IPS-18a (cell line): Measurements from ENCODE around the gene MRPL2.
"Not testable (repeated sequence)": the region's sequence is repeated elsewhere in the genome, so short reads cannot be mapped to it uniquely, and the experiment has no call there.

Experiments
- H3K27ac ChIP-seq: one replicate; pipeline ENCODE4 v1.5.1; 2013; ENCODE audit warnings: low read length
- H3K27me3 ChIP-seq: one replicate; pipeline ENCODE4 v1.6.1; 2013; ENCODE audit warnings: mild to moderate bottlenecking, low read length; ENCODE audit not compliant: control insufficient read depth, insufficient read depth
- H3K36me3 ChIP-seq: one replicate; pipeline ENCODE4 v1.6.1; 2013; ENCODE audit warnings: low read depth, low read length; ENCODE audit not compliant: control insufficient read depth
- H3K4me1 ChIP-seq: one replicate; pipeline ENCODE4 v1.6.1; 2013; ENCODE audit warnings: low read depth, low read length; ENCODE audit not compliant: control insufficient read depth
- H3K4me3 ChIP-seq: one replicate; pipeline ENCODE4 v1.5.1; 2013; ENCODE audit warnings: low read length
- H3K9ac ChIP-seq: one replicate; pipeline ENCODE4 v1.6.1; 2013; ENCODE audit warnings: mild to moderate bottlenecking, low read length, moderate library complexity
- H3K9me3 ChIP-seq: one replicate; pipeline ENCODE4 v1.6.1; 2013; ENCODE audit warnings: low read depth, low read length; ENCODE audit not compliant: control insufficient read depth

The MRPL2 gene

DNA sequence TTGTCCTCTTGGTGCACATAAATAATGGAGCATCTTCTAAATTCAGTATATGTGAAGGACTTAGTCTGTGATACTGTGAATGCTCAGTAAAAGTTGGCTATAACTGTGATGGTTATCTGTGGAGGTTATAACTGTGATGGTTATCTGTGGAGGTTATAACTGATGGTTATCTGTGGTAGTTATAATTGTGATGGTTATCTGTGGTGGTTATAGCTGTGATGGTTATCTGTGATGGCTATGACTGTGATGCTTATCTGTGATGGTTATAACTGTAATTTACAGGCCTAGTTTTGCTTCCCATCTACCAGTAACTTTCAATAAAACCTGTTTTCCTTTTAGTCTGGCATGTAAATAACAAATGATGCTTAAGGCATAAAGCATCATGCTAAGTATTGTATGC, 33.4 kb upstream of the MRPL2 start:
- H3K4me1 ChIP-seq: peaks cover 56% of the 10 kb centered on the region
- H3K4me3 ChIP-seq: no peak overlapping the region
- H3K27me3 ChIP-seq: no peaks in the 10 kb centered on the region
- H3K9ac ChIP-seq: no peak overlapping the region
- H3K36me3 ChIP-seq: no peaks in the 10 kb centered on the region
- no peak overlapping the region for H3K27ac ChIP-seq
- H3K9me3 ChIP-seq: no peaks in the 10 kb centered on the region

DNA sequence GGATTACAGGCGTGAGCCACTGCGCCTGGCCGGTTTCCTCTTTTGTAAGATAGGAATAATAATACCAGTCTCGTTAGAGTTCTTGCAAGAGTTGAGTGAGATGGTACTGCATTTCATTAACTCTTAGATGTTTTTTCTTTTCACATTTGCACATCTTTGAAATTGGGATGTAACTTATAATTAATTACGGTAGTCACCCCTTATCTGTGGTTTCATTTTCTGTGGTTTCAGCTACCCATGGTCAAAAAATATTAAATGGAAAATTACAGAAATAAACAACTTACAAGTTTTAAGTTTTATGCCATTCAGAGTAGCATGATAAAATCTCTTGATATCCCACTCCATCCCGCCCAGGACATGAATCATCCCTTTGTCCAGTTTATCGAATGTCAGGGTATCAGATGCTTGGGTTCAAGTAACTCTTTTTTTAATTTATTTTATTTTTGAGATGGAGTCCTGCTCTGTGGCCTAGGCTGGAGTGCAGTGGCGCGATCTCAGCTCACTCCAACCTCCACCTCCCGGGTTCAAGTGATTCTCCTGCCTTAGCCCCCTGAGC, 32.3 kb upstream of the MRPL2 start:
- H3K9me3 ChIP-seq: no peaks in the 10 kb centered on the region
- no peak overlapping the region for H3K4me3 ChIP-seq
- peaks cover 48% of the 10 kb centered on the region for H3K4me1 ChIP-seq
- no peak overlapping the region for H3K27ac ChIP-seq
- no peak overlapping the region for H3K9ac ChIP-seq
- H3K36me3 ChIP-seq: no peaks in the 10 kb centered on the region
- H3K27me3 ChIP-seq: no peaks in the 10 kb centered on the region

DNA sequence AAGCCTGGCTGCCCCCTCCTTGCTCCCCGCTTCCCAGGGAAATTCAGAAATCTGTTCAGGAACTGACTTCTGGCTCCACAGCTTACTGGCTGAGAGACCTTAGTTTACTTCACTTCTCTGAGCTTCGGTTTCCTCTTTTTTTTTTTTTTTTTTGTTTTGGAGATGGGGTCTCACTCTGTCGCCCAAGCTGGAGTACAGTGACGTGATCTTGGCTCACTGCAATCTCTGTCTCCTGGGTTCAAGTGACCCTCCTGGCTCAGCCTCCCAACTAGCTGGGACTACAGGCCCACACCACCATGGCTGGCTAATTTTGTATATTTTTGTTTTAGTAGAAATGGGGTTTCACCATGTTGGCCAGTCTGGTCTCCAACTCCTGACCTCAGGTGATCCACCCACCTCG, 31.8 kb upstream of the MRPL2 start:
- no peaks in the 10 kb centered on the region for H3K9me3 ChIP-seq
- H3K9ac ChIP-seq: no peak overlapping the region
- peak overlapping the region; percentile 46 for H3K4me3 ChIP-seq
- H3K27ac ChIP-seq: peak overlapping the region; percentile 56
- H3K4me1 ChIP-seq: peaks cover 43% of the 10 kb centered on the region
- H3K27me3 ChIP-seq: no peaks in the 10 kb centered on the region
- H3K36me3 ChIP-seq: no peaks in the 10 kb centered on the region

DNA sequence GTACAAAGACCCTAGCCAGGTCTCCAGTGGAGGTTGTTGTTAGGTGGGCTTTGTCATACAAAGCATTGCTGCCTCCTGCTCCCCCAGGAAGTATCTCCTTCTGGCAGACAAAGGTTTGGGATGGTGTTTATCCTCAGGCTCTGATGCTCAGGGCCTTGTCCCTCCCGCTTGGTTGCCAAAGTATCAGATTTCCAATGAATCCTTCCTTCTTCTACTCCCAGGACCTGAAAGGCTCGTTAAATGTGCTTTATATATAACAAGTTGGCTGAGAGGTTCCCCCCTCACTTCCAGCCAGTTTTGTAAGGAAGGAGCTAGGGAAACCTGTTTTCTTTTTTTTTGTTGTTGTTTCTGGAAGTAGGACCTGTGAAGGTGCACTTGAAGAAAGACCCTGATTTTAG, 31.3 kb upstream of the MRPL2 start:
- peak overlapping the region; percentile 56 for H3K27ac ChIP-seq
- peak overlapping the region; percentile 46 for H3K4me3 ChIP-seq
- no peaks in the 10 kb centered on the region for H3K36me3 ChIP-seq
- no peaks in the 10 kb centered on the region for H3K27me3 ChIP-seq
- no peaks in the 10 kb centered on the region for H3K9me3 ChIP-seq
- H3K4me1 ChIP-seq: peaks cover 39% of the 10 kb centered on the region
- H3K9ac ChIP-seq: peak overlapping the region; percentile 31

DNA sequence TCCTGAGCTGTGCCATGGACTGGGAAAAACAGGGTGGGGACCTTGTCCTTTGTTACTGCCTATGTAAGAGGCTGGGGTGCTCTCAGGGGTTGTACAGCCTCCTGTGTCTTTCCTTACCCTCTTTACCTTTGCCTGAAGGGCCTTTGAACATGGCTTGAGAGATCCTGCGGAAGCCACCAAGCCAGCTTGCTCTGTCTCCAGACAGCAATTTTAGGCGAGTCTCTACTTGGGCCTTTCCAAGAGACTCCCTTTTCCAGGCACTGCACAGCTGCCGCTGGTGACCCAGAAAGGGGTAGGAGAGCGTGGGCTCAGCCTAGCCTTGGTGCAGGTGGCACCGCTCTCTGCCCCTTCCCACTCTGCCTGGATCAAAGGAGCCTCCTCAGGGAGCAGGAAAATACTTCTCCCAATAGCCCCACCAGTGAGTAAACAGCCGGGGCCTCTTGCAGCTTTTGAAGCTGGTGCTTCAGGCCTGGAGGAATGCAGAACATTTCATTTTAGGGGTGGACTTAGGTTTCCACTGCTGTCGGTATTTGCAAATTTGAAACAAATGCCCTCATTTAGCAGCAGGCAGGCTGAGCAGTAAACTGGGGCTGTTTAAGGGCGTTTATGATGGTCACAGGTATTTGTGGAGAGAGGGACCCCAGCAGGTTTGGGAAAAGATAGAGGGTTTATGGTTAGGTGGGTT, 30.8 kb upstream of the MRPL2 start:
- no peaks in the 10 kb centered on the region for H3K36me3 ChIP-seq
- peaks cover 38% of the 10 kb centered on the region for H3K4me1 ChIP-seq
- H3K9me3 ChIP-seq: no peaks in the 10 kb centered on the region
- H3K27me3 ChIP-seq: no peaks in the 10 kb centered on the region
- H3K9ac ChIP-seq: peak overlapping the region; percentile 31
- H3K27ac ChIP-seq: peak overlapping the region; percentile 56
- peak overlapping the region; percentile 46 for H3K4me3 ChIP-seq

DNA sequence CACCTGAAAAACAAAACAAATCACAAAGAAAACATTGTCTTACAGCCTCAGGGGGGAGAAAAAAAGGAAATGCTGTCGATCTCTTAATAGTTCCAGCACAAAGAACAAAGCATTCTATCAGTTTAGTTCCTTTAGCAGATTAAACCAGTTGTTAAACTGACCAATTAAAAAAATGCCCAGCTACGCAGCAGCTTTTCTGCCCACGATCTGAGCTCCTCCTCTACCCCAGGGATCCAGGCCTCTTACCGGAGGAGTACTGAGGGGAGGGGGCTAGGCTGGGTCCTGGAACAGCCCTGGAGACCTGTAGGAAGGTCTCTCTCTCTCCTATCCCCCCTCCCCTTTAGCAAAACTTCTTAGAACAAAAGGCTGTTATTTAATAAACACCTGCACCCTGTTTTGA, 30.2 kb upstream of the MRPL2 start:
- no peaks in the 10 kb centered on the region for H3K36me3 ChIP-seq
- no peaks in the 10 kb centered on the region for H3K27me3 ChIP-seq
- H3K9ac ChIP-seq: peak overlapping the region; percentile 31
- H3K27ac ChIP-seq: peak overlapping the region; percentile 56
- H3K4me3 ChIP-seq: peak overlapping the region; percentile 46
- H3K9me3 ChIP-seq: no peaks in the 10 kb centered on the region
- H3K4me1 ChIP-seq: peaks cover 38% of the 10 kb centered on the region

DNA sequence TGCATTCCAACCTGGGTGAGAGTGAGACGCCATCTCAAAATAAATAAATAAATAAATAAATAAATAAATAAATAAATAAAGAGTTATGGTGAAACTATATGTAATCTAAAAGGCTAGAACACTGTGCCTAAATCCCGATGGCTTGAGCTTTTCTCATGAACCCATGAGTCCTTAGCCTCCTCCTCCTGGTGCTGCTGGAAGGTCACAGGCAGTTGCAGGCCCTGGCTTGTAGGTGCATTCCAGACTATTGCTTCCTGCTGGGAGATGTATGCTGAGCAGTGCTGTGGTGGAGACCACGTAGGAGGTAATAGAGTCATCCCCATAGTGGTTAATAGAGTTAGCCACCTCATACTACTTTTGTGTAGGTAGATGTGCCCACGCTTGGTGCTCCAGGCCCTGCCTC, 29.4 kb upstream of the MRPL2 start:
- H3K9me3 ChIP-seq: no peaks in the 10 kb centered on the region
- H3K27ac ChIP-seq: no peak overlapping the region
- H3K9ac ChIP-seq: no peak overlapping the region
- H3K36me3 ChIP-seq: no peaks in the 10 kb centered on the region
- H3K4me1 ChIP-seq: peaks cover 32% of the 10 kb centered on the region
- peak overlapping the region; percentile 46 for H3K4me3 ChIP-seq
- H3K27me3 ChIP-seq: no peaks in the 10 kb centered on the region

DNA sequence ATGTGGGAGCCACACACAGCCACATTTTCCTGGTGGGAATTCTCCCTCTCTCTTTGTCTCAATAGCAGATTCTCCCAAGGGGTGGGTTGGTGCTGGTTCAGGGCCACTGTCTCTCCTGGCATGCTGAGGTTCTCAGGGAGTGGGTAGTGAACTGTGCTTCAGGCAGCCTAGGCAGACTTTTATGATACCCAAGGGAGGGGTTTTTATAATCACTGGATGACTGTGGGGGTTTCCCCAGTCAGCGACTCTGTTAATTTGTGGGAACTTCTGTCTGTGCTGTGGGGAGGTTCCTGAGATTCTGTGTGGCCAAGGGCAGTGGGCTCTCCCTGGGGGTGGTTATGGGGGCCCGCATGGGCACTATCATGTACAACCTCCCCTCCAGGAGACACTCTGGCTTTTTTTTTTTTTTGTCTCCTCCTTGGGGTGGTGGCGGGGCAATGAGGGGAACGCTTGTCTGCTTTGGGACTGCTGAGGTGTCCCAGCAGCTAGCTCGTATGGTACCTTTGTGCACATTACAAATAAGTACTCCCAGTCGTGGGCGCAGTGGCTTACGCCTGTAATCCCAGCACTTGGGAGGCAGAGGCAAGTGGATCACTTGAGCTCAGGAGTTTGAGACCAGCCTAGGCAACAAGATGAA, 26.9 kb upstream of the MRPL2 start:
- H3K9ac ChIP-seq: no peak overlapping the region
- no peaks in the 10 kb centered on the region for H3K9me3 ChIP-seq
- H3K4me3 ChIP-seq: no peak overlapping the region
- no peak overlapping the region for H3K27ac ChIP-seq
- no peaks in the 10 kb centered on the region for H3K27me3 ChIP-seq
- peaks cover 26% of the 10 kb centered on the region for H3K4me1 ChIP-seq
- no peaks in the 10 kb centered on the region for H3K36me3 ChIP-seq

DNA sequence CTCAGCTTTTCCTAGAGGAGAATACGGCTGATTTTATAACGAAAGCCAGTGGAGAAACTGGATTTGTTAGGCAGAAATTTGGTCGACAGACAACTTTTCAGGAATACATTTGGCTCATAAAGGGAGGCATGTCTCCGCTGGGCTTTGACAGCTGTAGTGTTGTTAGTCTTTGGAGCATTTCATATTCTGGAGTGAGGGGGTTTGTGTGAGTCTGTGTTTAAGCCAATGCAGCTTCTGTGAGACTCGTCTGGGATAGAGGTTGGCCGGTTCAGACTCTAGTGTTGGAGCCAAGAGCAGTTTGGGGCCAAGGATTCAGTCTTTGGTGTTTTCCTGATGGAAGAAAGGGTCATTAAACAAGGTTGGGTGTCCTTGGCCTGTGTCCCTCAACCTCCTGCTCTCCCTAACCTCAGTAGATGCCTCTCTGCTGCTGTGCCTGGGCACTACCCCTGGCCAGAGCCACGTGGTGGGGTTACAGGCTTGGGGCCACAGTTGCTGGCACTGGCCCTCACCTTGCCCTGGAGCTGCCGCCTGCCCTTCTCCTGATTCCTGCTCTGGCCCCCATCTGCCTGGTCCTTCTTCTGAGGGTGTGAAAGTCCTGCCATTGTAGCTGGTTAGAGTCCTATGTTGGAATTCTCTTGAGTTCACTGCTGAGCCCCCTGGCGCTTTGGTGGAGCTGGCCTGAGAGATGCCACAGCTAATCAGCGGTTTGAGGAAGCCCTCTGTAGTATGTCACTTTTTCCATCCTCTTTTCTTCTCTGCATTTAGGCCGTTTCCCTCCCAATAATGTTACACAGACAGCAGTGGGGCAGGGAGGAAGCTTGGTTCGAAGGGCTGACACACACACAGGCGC, 23.8 kb upstream of the MRPL2 start:
- peaks cover 8% of the 10 kb centered on the region for H3K4me1 ChIP-seq
- no peaks in the 10 kb centered on the region for H3K9me3 ChIP-seq
- H3K27ac ChIP-seq: no peak overlapping the region
- H3K27me3 ChIP-seq: no peaks in the 10 kb centered on the region
- H3K4me3 ChIP-seq: no peak overlapping the region
- H3K9ac ChIP-seq: no peak overlapping the region
- no peaks in the 10 kb centered on the region for H3K36me3 ChIP-seq

DNA sequence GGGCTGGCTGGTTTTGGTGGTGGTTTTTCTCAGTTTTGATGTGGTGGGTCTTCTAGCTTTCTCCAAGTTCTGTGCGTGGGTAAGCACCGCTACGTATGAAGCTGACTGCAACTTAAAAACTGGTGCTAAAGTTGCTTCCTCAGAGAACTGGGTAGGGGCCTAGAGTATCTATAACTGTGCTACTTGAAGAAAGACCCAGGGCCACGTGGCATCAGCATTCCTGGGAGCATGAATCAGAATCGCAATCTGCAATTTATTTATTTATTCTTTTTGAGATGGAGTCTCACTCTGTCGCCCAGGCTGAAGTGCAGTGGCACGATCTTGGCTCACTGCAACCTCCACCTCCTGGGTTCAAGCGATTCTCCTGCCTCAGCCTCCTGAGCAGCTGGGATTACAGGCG, 22.7 kb upstream of the MRPL2 start:
- H3K4me3 ChIP-seq, H3K9ac ChIP-seq, H3K36me3 ChIP-seq, H3K9me3 ChIP-seq, H3K27me3 ChIP-seq, H3K27ac ChIP-seq: not testable (repeated sequence)
- H3K4me1 ChIP-seq: peaks cover 17% of the 10 kb centered on the region

DNA sequence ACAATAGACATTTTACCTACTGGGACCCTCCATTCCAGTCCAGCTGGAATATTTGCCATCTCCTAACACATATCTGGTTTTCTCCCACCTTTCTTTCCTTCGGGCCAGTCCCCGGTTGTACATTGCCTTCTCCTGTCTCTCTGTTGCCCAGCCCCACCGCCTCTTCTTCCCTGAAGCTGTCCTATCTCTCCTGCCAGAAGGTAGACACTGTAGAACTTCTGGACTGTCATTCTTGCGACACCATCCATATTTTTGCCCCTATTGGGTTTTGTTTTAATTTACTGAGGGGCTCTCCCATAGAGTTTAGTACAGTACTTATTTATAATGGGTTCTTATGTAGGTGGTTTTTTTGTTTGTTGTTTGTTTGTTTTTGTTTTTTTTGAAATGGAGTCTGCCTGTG, 21.8 kb upstream of the MRPL2 start:
- Histone ChIP-seq H3K27me3 (no peaks in the 10 kb centered on the region), H3K4me3 (no peak overlapping the region), H3K9ac (no peak overlapping the region), H3K36me3 (no peaks in the 10 kb centered on the region), H3K27ac (no peak overlapping the region), H3K9me3 (no peaks in the 10 kb centered on the region), H3K4me1 (peaks cover 17% of the 10 kb centered on the region)
